Activated T-helper 1 cell treated with anti-CD3 and anti-CD28 coated beads, Interleukin-12 subunit alpha, Interleukin-12 subunit beta, Interleukin-2, Interleukin-4 antibody, amounts not matched to agents 30 ng/mL and 10 ng/mL and 1 ng/mL, durations not matched to agents 14 hours and 24 hours and 36 hours (primary cell): ENCODE results near the gene C10orf62. TPM values are rescaled to one million over a fixed set of nuclear protein-coding genes. Genes with fewer than 3 reads are reported as not detected.

ENCODE experiments used
- DNase-seq: peaks from one replicate; pipeline ENCODE4 v3.0.0; 2021; ENCODE audit warnings: low spot score
- H3K27ac Mint-ChIP-seq: one replicate; pipeline ENCODE4 v1.8.0; 2021; ENCODE audit warnings: mild to moderate bottlenecking, mixed read lengths
- H3K27me3 Mint-ChIP-seq: one replicate; pipeline ENCODE4 v1.8.0; 2022; ENCODE audit warnings: mild to moderate bottlenecking, moderate library complexity, mixed read lengths; ENCODE audit not compliant: insufficient read depth
- H3K36me3 Mint-ChIP-seq: one replicate; pipeline ENCODE4 v1.8.0; 2021; ENCODE audit warnings: low read depth, mixed read lengths
- H3K4me1 Mint-ChIP-seq: one replicate; pipeline ENCODE4 v1.8.0; 2021; ENCODE audit warnings: low read depth, mixed read lengths
- H3K4me3 Mint-ChIP-seq: one replicate; pipeline ENCODE4 v1.8.0; 2021; ENCODE audit warnings: mild to moderate bottlenecking, moderate library complexity, mixed read lengths
- H3K9me3 Mint-ChIP-seq: one replicate; pipeline ENCODE4 v1.8.0; 2021; ENCODE audit warnings: mixed read lengths
- intact Hi-C: fragments of 100-400 bp; cut with micrococcal nuclease; formaldehyde crosslinking; loops from one replicate; pipeline ENCODE4 v1.15.1; 2024
- total RNA-seq: library from RNA; stranded (reverse); gene quantifications from 2 replicates; pipeline ENCODE4 v1.2.3, GENCODE V29; 2022

C10orf62 gene
- total RNA-seq, 1 donor from 2014 or later, result not detected

DNA sequence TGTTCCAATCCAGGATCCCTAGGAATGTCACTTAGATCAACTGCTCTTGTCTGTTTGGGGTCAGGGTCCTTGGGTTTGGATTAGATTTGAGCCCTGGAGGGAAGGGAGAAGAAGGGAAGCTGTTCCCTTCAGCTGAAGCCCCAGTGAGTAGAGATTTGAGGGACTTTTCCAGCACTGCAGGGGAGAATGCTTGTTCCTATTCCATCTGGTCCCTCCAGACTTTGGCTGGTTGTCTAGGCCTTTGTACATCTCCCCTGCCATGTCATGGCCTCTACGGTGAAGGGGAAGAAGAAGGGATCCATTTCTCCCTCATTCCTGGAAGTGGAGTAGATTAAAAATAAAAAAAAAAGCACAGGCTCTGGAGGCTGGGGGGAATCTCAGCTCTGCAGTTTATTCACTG lies 11.1 kb downstream of the C10orf62 start:
- Mint-ChIP-seq H3K36me3 (no peaks in the 10 kb centered on the region), H3K4me3 (no peak overlapping the region), H3K27ac (no peak overlapping the region), H3K4me1 (no peaks in the 10 kb centered on the region), H3K27me3 (peaks cover 2% of the 10 kb centered on the region), H3K9me3 (no peaks in the 10 kb centered on the region)
- no peak for DNase-seq
- intact Hi-C loops, result no loop called here

DNA sequence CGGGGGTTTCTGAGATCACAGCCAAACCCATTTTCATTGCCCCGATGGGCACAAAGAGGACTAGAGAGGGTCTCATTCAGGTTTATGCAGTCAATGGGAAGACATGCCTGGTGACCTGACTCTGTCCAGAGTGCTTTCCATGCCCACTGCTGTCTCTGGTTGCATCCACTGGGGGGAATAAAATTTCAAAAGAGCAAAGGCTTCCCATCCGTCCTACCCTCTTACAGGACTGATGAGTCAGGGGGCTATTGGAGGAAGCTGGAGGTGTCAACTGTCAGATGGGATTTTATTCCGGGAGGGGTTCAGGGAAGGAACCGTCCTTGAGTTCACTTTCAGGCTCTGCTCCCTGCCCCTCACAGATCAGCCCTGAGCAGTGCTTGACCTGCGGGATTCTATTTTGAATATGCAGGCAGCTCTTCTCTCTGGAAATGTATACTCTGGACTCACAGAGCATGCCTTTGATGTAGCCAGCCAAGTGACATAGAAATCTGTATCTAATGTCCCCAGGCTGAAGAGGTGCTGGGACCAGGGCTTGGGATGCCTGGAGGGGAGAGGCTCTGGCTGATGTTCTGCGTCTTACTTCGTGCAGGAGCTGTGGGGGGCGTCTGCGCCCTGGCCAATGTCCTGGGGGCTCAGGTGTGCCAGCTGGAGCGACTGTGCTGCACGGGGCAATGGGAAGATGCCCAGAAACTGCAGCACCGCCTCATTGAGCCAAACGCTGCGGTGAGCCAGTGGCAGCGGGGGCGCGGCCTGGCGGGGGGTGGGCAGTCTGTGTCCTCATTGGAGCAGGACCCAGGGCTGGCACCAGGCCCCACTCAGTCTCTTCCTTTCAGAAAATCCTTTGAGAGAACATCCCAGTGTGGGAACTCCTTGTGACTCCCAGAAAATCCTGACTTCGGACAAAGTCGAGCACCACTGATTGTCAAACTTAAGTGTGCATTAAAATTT lies 12.0 kb downstream of the C10orf62 start:
- H3K36me3 Mint-ChIP-seq, result no peaks in the 10 kb centered on the region
- no peaks in the 10 kb centered on the region for H3K9me3 Mint-ChIP-seq
- no peaks in the 10 kb centered on the region for H3K4me1 Mint-ChIP-seq
- no peak overlapping the region for H3K27ac Mint-ChIP-seq
- DNase-seq, result no peak
- peaks cover 2% of the 10 kb centered on the region for H3K27me3 Mint-ChIP-seq
- H3K4me3 Mint-ChIP-seq, result no peak overlapping the region
- intact Hi-C loops, result no loop called here

DNA sequence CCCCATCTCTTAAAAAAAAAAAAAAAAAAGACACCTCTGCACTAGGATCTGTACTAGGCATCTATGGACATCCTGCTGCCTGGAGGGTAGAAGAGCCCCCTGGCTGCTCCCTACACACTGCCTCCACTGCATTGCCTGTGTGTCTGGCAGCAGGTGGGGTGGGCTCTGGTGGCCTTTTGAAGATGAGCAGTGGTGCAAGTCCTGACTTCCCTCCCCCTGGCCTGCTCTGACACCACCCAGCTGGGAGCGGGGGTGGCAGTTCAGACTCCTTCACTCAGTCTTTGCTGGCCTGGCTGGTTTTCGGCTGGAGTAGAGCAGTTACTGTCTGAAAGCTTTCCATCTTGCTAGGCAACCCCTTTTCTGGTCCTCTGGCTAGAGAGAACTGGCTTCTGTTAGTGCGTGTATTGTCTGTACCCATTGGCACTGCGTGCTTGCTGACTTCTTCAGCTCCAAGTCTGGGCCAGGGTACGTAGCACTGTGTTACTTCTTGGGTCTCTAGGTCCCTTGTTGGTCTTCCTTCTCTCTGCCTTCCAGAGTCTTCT lies 17.6 kb downstream of the C10orf62 start:
- Mint-ChIP-seq H3K27me3 (no peaks in the 10 kb centered on the region), H3K36me3 (no peaks in the 10 kb centered on the region), H3K9me3 (no peaks in the 10 kb centered on the region), H3K27ac (no peak overlapping the region), H3K4me1 (no peaks in the 10 kb centered on the region), H3K4me3 (no peak overlapping the region)
- intact Hi-C loops, result no loop called here
- no peak for DNase-seq

DNA sequence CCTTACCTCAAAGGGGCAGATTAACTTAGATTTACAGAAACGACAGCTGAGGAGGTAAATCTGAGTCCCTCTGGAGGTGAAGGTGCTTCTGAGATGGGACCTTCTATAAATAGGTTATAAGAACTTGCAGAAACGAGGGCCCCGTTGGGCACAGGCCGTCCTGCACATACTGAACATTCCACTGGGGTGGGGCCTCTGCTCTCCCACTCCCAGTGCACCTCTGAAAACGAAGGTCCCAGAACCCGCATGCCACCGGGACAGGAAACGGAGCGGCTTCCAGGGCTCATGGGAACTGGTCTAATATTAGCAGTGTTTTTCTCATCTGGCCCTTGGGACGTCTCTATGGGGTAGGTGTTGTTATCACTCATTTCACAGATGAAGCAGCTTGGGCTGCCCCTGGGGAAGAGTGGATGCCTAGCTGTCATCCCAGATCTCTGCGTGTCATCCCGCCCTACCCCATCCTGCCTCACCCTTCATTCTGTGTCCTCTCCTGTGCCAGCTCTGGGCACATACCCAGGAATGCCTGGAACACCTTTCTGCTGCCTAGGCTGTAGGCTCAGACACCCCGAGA lies 19.6 kb downstream of the C10orf62 start:
- Mint-ChIP-seq H3K27me3 (no peaks in the 10 kb centered on the region), H3K36me3 (no peaks in the 10 kb centered on the region), H3K9me3 (no peaks in the 10 kb centered on the region), H3K27ac (no peak overlapping the region), H3K4me1 (no peaks in the 10 kb centered on the region), H3K4me3 (no peak overlapping the region)
- intact Hi-C loops, result no loop called here
- no peak for DNase-seq

DNA sequence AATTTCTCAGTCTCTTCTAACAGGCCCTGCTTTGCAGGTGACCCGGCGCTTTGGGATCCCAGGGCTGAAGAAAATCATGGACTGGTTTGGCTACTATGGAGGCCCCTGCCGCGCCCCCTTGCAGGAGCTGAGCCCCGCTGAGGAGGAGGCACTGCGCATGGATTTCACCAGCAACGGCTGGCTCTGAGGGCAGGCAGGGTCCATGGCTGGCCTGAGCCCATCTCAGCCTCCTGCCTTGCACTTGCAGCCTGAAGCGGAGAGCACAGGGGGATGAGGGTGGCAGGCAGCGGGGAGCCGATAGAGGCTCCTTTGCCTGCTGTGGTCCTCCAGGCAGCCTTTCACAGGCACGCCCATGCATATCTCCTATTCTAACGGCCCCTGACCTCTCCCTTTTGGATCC lies 22.0 kb downstream of the C10orf62 start:
- intact Hi-C loops, result no loop called here
- Mint-ChIP-seq H3K27ac (no peak overlapping the region), H3K9me3 (no peaks in the 10 kb centered on the region), H3K4me3 (no peak overlapping the region), H3K4me1 (no peaks in the 10 kb centered on the region), H3K27me3 (no peaks in the 10 kb centered on the region), H3K36me3 (no peaks in the 10 kb centered on the region)
- DNase-seq, result no peak

DNA sequence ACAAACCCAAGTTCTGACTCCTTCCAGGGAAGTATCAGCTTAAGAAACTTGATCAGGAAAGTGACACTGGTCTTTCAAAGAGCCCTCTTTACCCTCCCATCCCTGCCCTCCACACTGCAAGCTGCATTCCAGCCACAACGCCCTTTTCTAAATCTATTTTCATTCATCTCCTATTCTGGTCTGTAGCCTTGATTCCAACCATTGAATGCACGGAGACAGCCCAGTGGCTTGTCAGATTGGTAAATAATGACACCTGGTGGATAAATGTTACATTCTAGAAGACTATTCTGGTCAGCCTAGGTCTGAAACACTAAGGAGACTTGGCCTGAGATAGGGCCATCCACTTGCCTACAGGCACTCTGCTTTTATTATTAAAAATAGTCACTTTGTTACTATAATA lies 22.9 kb downstream of the C10orf62 start:
- Mint-ChIP-seq H3K36me3 (no peaks in the 10 kb centered on the region), H3K9me3 (no peaks in the 10 kb centered on the region), H3K27me3 (no peaks in the 10 kb centered on the region), H3K27ac (no peak overlapping the region), H3K4me1 (no peaks in the 10 kb centered on the region), H3K4me3 (no peak overlapping the region)
- no peak for DNase-seq
- intact Hi-C loops, result loop anchor here (1.0 kb wide), 1 partner anchor 40 kb away; the partner anchor contains the start of gene ANKRD2

DNA sequence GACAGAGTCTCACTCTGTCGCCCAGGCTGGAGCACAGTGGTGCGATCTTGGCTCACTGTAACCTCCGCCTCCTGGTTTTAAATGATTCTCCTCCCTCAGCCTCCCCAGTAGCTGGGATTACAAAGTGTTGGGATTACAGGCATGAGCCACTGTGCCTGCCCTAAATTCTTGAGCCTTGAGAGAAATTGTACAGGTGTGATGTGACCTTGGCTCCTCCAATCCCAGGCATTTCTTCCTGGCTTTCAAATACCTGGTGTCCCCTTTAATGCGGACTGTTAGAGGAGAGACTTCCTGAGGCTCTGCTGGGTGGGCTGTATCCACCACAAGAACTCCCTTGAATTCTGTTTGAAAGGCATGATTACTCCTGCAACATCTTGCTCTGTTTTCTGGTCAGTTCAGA lies 28.8 kb downstream of the C10orf62 start:
- Mint-ChIP-seq H3K27ac (no peak overlapping the region), H3K4me1 (no peaks in the 10 kb centered on the region), H3K4me3 (no peak overlapping the region), H3K36me3 (no peaks in the 10 kb centered on the region), H3K27me3 (no peaks in the 10 kb centered on the region), H3K9me3 (no peaks in the 10 kb centered on the region)
- intact Hi-C loops, result no loop called here
- DNase-seq, result no peak

DNA sequence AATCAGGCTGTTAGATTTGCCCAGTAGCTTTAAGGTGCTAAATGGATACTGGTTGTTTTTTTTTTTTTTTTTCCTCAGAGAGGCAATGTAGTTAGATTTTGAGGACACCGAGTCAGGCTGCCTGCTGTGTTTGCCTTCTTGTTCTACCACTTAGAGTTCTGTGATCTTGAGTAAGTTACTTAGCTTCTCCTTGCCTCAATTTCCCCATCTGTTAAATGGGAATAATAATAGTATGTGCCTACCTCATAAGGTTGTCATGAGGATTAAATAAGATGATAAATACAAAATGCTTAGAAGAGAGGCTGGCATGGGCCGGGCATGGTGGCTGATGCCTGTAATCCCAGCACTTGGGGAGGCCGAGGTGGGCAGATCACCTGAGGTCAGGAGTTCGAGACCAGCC lies 29.2 kb downstream of the C10orf62 start:
- H3K9me3 Mint-ChIP-seq, result no peaks in the 10 kb centered on the region
- H3K4me1 Mint-ChIP-seq, result no peaks in the 10 kb centered on the region
- no peak overlapping the region for H3K27ac Mint-ChIP-seq
- DNase-seq, result no peak
- no peaks in the 10 kb centered on the region for H3K27me3 Mint-ChIP-seq
- H3K4me3 Mint-ChIP-seq, result no peak overlapping the region
- intact Hi-C loops, result no loop called here
- no peaks in the 10 kb centered on the region for H3K36me3 Mint-ChIP-seq

DNA sequence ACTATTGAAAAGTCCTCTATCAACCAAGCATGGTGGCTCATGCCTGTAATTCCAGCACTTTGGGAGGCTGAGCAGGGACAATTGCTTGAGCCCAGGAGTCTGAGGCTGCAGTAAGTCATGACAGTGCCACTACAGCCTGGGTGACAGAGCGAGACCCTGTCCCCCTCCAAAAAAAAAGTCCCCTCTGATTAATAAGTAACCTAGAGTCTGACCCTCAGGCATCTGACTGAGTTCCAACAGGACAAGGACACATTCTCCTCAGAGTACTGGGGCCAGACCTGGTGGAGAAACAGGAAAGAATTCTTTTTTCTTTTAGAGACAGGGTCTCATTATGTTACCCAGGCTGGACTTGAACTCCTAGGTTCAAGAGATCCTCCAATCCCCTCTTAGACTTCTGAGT lies 33.8 kb downstream of the C10orf62 start:
- H3K9me3 Mint-ChIP-seq, result no peaks in the 10 kb centered on the region
- intact Hi-C loops, result no loop called here
- H3K4me1 Mint-ChIP-seq, result no peaks in the 10 kb centered on the region
- no peaks in the 10 kb centered on the region for H3K36me3 Mint-ChIP-seq
- DNase-seq, result no peak
- H3K27me3 Mint-ChIP-seq, result peaks cover 3% of the 10 kb centered on the region
- no peak overlapping the region for H3K27ac Mint-ChIP-seq
- H3K4me3 Mint-ChIP-seq, result no peak overlapping the region

DNA sequence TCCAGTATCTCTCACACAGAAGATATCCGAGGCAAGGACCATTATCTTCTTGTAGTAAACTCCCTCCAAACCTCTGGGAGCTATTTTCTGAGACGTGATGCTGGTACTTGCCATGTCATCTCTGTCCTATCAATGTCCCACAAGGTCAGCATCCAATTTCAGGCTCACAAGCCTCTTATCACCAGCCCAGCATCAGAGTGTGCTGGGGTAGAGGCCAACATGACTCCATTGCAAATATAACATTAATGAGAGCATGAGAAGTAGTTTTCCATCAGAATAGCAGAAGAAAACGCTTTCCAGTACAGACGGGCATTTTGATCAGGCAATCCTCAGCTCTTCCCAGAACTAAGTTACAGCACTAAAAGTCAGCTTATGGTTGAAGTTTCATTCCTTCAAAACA lies 38.2 kb downstream of the C10orf62 start:
- DNase-seq, result no peak
- Mint-ChIP-seq H3K27ac (no peak overlapping the region), H3K27me3 (peaks cover 3% of the 10 kb centered on the region), H3K4me1 (peaks cover 5% of the 10 kb centered on the region), H3K9me3 (no peaks in the 10 kb centered on the region), H3K4me3 (no peak overlapping the region), H3K36me3 (no peaks in the 10 kb centered on the region)
- intact Hi-C loops, result no loop called here

DNA sequence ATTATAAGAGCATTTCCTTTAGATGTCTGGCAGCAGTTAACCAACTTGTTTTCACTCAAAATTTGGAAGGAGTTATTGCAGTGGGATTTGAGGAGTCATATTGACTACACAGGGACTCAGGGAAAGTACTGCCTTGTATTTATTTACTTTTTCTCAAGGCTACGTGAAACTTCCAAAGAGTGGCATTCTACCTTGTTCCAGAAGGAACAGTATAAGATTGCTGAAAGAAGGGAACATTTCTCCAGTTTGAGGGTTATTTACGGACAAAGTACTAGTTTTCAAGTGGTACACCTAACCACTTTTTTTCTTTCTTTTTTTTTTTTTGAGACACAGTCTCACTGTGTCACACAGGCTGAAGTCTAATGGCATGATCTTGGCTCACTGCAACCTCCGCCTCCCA lies 38.7 kb downstream of the C10orf62 start:
- no peak overlapping the region for H3K4me3 Mint-ChIP-seq
- H3K27me3 Mint-ChIP-seq, result peaks cover 3% of the 10 kb centered on the region
- no peak overlapping the region for H3K27ac Mint-ChIP-seq
- DNase-seq, result no peak
- intact Hi-C loops, result no loop called here
- peaks cover 10% of the 10 kb centered on the region for H3K4me1 Mint-ChIP-seq
- peaks cover under 1% of the 10 kb centered on the region for H3K36me3 Mint-ChIP-seq
- H3K9me3 Mint-ChIP-seq, result no peaks in the 10 kb centered on the region

DNA sequence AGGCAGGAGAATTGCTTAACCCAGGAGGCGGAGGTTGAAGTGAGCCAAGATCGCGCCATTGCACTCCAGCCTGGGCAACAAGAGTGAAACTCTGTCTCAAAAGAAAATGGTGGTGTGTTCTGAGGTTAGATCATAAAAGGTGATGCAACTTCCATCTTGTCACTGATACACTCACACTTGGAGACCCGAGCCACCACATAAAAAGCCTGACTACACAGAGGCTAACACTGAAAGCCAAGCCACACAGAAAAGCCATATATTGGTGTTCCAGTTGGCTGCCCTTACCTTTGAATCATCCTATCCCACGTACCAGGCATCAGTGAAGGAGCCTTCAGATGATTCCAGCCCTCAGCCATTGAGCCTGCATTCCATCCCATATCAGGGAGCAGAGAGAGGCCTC lies 39.8 kb downstream of the C10orf62 start:
- Mint-ChIP-seq H3K4me1 (peaks cover 19% of the 10 kb centered on the region), H3K4me3 (no peak overlapping the region), H3K36me3 (peaks cover 2% of the 10 kb centered on the region), H3K9me3 (no peaks in the 10 kb centered on the region), H3K27me3 (peaks cover 5% of the 10 kb centered on the region), H3K27ac (no peak overlapping the region)
- no peak for DNase-seq
- intact Hi-C loops, result no loop called here

DNA sequence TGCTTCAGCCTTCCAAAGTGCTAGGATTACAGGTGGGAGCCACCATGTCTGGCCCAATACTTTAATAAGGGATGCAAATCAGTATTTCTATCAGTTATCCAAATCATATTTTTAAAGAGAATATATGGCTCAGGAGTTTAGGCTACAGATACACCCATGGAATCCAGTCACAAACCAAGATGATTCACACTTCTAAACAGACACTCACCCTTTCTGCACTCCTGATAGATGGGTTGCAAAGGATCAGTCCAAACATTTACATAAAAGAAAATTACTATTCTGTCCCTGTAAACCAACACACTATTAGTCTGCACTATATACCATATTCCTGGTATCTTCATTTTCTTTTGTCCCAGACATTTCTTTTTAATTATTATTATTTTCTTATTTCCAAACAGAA lies 41.6 kb downstream of the C10orf62 start:
- Mint-ChIP-seq H3K9me3 (no peaks in the 10 kb centered on the region), H3K4me1 (peaks cover 19% of the 10 kb centered on the region), H3K36me3 (peaks cover 2% of the 10 kb centered on the region), H3K27ac (no peak overlapping the region), H3K4me3 (no peak overlapping the region), H3K27me3 (peaks cover 5% of the 10 kb centered on the region)
- no peak for DNase-seq
- intact Hi-C loops, result no loop called here
